K562 (cell line): Measurements from ENCODE around the gene FCSK. TPM values are rescaled to one million over a fixed set of nuclear protein-coding genes. Genes with fewer than 3 reads are reported as not detected.

Experiments used
- CBX8 ChIP-seq: fragments of 200-600 bp; sonication (generic); IDR thresholded peaks from 2 replicates; pipeline ENCODE4 v1.6.1; 2012; ENCODE audit warnings: borderline replicate concordance, mixed run types, low read depth, mild to moderate bottlenecking, moderate library complexity, mixed read lengths, low read length, control low read depth, inconsistent platforms; ENCODE audit not compliant: poor library complexity, severe bottlenecking; ENCODE audit errors: extremely low read depth
- CC2D1A ChIP-seq: fragments of 450-650 bp; IDR thresholded peaks from 2 replicates; pipeline ENCODE4 v1.6.1; 2017; ENCODE audit warnings: mild to moderate bottlenecking
- ELF1 ChIP-seq: fragments of 200-800 bp; sonication (Bioruptor generic); IDR thresholded peaks from 2 replicates; pipeline ENCODE4 v1.6.1; 2016; ENCODE audit warnings: missing genetic modification characterization, missing compliant biosample characterization
- KLF16 ChIP-seq: IDR thresholded peaks from 2 replicates; pipeline ENCODE4 v1.6.1; 2016; ENCODE audit warnings: antibody characterized with exemption
- MXI1 ChIP-seq: IDR thresholded peaks from 2 replicates; pipeline ENCODE4 v1.6.1; 2011; ENCODE audit warnings: low read depth, mild to moderate bottlenecking, improper control_type of control experiment, low read length
- MYBL2 ChIP-seq, 2 experiments: fragments of 450-650 bp in 1 of 2; sonication (generic) in 1 of 2; formaldehyde crosslinking in 1 of 2; IDR thresholded peaks; 2 replicates each; pipeline versions ENCODE4 v1.6.1 to v1.8.1; 2017 to 2022; ENCODE audit warnings: borderline replicate concordance in 1 of 2, inconsistent platforms in 1 of 2, low read depth in 1 of 2, mild to moderate bottlenecking in 1 of 2, missing genetic modification reagents in 1 of 2, moderate library complexity in 1 of 2
- NFIX ChIP-seq: fragments of 250-450 bp; sonication (Bioruptor Pico); IDR thresholded peaks from 2 replicates; pipeline ENCODE4 v1.4.0; 2020; ENCODE audit warnings: low read depth, mild to moderate bottlenecking, moderate library complexity
- RBM34 ChIP-seq: fragments of 200-400 bp; formaldehyde crosslinking; IDR thresholded peaks from 2 replicates; pipeline ENCODE4 v1.6.1; 2018; ENCODE audit warnings: low read length, borderline replicate concordance; ENCODE audit not compliant: insufficient read depth
- SRSF3 ChIP-seq: fragments of 200-400 bp; formaldehyde crosslinking; IDR thresholded peaks from 2 replicates; pipeline ENCODE4 v1.6.1; 2016; ENCODE audit warnings: mild to moderate bottlenecking, low read length, moderate library complexity; ENCODE audit not compliant: insufficient read depth
- YY1 ChIP-seq, 3 experiments: IDR thresholded peaks; 2 replicates each; pipeline ENCODE4 v1.6.1; 2011; ENCODE audit warnings: low read length in 2 of 3, mild to moderate bottlenecking in 2 of 3, moderate library complexity in 2 of 3, borderline replicate concordance in 1 of 3, control low read depth in 1 of 3, low read depth in 1 of 3; ENCODE audit not compliant: insufficient read depth in 3 of 3, insufficient replicate concordance in 2 of 3, control insufficient read depth in 1 of 3, insufficient read length in 1 of 3; ENCODE audit errors: extremely low read depth in 1 of 3
- ZNF124 ChIP-seq: sonication (generic); formaldehyde crosslinking; IDR thresholded peaks from 2 replicates; pipeline ENCODE4 v1.8.1; 2022; ENCODE audit warnings: missing genetic modification reagents
- ZNF217 ChIP-seq: sonication (generic); formaldehyde crosslinking; IDR thresholded peaks from 2 replicates; pipeline ENCODE4 v1.8.0; 2022; ENCODE audit warnings: mild to moderate bottlenecking, missing genetic modification reagents
- ZNF354B ChIP-seq: fragments of 250-450 bp; sonication (Bioruptor Pico); IDR thresholded peaks from 2 replicates; pipeline ENCODE4 v1.4.0; 2020
- polyA plus RNA-seq, 8 experiments: library from polyadenylated mRNA; depleted of rRNA in 4 of 8; stranded (reverse) in 5 of 8; unstranded in 3 of 8; fragments of >200 nt; fragmentation: Nextera tagmentation in 2 of 8; fragmentation: Illumina TruSeq in 1 of 8; extraction: Ambion mirVana in 2 of 8; extraction: Trizol in 1 of 8; gene quantifications; 2 replicates each; pipeline versions ENCODE4 v1.2.1 to v1.2.3, GENCODE V29; 2011 to 2014; ENCODE audit warnings: inconsistent platforms in 1 of 8, missing spikeins in 1 of 8
- total RNA-seq, 7 experiments: library from RNA; depleted of rRNA in 6 of 7; stranded (reverse); fragments of >200 nt in 6 of 7; fragmentation: Illumina TruSeq in 2 of 7; extraction: Trizol in 2 of 7; gene quantifications; 2 replicates each; pipeline versions ENCODE4 v1.2.1 to v1.2.3, GENCODE V29; 2011 to 2021; ENCODE audit warnings: low replicate concordance in 1 of 7
- TF ChIP-seq, protein P1 (sequence below): sonication (generic); formaldehyde crosslinking; IDR thresholded peaks from 2 replicates; pipeline ENCODE4 v1.8.0; 2022; ENCODE audit warnings: mild to moderate bottlenecking, missing genetic modification reagents
- TF ChIP-seq, protein P2 (sequence below): fragments of 450-650 bp; conservative IDR thresholded peaks from 2 replicates; pipeline ENCODE4 v1.6.1; 2016; ENCODE audit warnings: missing genetic modification characterization, low read depth, mild to moderate bottlenecking, missing compliant biosample characterization, moderate library complexity
- TF ChIP-seq, protein P3 (sequence below): IDR thresholded peaks from 2 replicates; pipeline ENCODE4 v1.6.1; 2011; ENCODE audit warnings: borderline replicate concordance, low read depth, mild to moderate bottlenecking, moderate library complexity, low read length; ENCODE audit not compliant: insufficient read depth, poor library complexity, severe bottlenecking
- TF ChIP-seq, protein P4 (sequence below): sonication (generic); formaldehyde crosslinking; IDR thresholded peaks from 2 replicates; pipeline ENCODE4 v1.8.0; 2022; ENCODE audit warnings: mild to moderate bottlenecking, missing genetic modification reagents

FCSK gene
- total and polyA plus RNA-seq, 9 of the 15 experiments (the other 6 are each of a cell fraction or from before 2014, with no cell fraction given) = 0.92 to 18.6 (median 8.3) TPM

DNA sequence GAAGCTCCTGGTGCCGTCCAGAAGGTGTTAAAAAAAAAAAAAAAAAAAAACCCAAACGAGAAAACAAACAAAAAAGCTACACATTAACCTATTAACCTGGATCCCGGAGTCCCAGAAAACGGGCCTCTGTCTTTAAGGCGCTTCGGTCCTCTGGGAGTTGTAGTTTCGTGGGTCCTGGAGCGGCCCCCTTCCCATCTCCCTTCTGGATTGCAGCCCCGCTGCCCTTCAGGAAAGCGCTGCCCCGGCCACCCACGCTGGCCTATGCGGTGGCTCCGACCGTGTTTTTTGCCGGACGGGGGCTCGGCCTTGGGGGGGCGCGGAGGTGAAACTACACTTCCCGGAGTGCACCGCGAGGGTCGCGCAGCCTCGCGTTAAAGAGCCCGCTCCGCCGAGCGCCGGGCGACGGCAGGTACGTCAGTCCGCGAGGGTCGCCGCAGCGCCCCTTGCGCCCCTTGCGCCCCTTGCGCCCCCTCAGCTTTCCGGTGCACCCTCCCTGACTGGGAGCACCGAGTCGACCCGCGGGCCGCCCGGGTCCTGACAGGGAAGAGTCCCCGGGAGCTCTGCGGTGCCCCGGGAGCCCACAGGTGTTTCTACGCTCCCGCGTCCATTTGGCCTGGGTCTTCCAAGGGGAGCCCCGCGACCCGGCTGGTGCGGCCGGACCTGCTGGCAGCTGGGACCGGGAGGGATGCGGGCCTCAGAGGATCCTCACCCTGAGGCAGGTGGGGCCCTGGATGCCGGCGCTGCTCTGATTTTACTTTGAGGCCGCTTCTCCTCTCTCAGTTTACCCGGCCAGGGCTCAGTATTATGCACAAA, at the start of gene FCSK (continued):
- TF ChIP-seq RBM34 (no peak), CBX8 (no peak), MYBL2 (IDR thresholded peaks at IDR 0.05; ENCODE audit: low read depth) (no peak), MYBL2 (CRISPR knock-in tag; IDR thresholded peaks at IDR 0.05; ENCODE audit: borderline replicate concordance) (no peak), SRSF3 (no peak), ZNF217 (CRISPR knock-in tag) (no peak), ZNF124 (CRISPR knock-in tag) (no peak), NFIX (CRISPR knock-in tag) (no peak), CC2D1A (no peak), MXI1 (0 out of 2 replicates have a peak, but pooled peaks have one; percentile 7), ZNF354B (CRISPR knock-in tag) (no peak), YY1 (IDR thresholded peaks at IDR 0.05; ENCODE audit: borderline replicate concordance in 1 of 3, control insufficient read depth in 1 of 3, extremely low read depth in 1 of 3, insufficient read depth in 3 of 3, insufficient read length in 1 of 3, insufficient replicate concordance in 2 of 3, low read depth in 1 of 3, low read length in 2 of 3) (no peak), KLF16 (no peak), ELF1 (tag) (no peak)
- TF ChIP-seq, protein P1, sequence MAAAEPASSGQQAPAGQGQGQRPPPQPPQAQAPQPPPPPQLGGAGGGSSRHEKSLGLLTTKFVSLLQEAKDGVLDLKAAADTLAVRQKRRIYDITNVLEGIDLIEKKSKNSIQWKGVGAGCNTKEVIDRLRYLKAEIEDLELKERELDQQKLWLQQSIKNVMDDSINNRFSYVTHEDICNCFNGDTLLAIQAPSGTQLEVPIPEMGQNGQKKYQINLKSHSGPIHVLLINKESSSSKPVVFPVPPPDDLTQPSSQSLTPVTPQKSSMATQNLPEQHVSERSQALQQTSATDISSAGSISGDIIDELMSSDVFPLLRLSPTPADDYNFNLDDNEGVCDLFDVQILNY = no peak
- TF ChIP-seq, protein P2, sequence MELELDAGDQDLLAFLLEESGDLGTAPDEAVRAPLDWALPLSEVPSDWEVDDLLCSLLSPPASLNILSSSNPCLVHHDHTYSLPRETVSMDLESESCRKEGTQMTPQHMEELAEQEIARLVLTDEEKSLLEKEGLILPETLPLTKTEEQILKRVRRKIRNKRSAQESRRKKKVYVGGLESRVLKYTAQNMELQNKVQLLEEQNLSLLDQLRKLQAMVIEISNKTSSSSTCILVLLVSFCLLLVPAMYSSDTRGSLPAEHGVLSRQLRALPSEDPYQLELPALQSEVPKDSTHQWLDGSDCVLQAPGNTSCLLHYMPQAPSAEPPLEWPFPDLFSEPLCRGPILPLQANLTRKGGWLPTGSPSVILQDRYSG (tag) = peak; percentile 88
- TF ChIP-seq, protein P3, sequence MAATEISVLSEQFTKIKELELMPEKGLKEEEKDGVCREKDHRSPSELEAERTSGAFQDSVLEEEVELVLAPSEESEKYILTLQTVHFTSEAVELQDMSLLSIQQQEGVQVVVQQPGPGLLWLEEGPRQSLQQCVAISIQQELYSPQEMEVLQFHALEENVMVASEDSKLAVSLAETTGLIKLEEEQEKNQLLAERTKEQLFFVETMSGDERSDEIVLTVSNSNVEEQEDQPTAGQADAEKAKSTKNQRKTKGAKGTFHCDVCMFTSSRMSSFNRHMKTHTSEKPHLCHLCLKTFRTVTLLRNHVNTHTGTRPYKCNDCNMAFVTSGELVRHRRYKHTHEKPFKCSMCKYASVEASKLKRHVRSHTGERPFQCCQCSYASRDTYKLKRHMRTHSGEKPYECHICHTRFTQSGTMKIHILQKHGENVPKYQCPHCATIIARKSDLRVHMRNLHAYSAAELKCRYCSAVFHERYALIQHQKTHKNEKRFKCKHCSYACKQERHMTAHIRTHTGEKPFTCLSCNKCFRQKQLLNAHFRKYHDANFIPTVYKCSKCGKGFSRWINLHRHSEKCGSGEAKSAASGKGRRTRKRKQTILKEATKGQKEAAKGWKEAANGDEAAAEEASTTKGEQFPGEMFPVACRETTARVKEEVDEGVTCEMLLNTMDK = no peak
- TF ChIP-seq, protein P4, sequence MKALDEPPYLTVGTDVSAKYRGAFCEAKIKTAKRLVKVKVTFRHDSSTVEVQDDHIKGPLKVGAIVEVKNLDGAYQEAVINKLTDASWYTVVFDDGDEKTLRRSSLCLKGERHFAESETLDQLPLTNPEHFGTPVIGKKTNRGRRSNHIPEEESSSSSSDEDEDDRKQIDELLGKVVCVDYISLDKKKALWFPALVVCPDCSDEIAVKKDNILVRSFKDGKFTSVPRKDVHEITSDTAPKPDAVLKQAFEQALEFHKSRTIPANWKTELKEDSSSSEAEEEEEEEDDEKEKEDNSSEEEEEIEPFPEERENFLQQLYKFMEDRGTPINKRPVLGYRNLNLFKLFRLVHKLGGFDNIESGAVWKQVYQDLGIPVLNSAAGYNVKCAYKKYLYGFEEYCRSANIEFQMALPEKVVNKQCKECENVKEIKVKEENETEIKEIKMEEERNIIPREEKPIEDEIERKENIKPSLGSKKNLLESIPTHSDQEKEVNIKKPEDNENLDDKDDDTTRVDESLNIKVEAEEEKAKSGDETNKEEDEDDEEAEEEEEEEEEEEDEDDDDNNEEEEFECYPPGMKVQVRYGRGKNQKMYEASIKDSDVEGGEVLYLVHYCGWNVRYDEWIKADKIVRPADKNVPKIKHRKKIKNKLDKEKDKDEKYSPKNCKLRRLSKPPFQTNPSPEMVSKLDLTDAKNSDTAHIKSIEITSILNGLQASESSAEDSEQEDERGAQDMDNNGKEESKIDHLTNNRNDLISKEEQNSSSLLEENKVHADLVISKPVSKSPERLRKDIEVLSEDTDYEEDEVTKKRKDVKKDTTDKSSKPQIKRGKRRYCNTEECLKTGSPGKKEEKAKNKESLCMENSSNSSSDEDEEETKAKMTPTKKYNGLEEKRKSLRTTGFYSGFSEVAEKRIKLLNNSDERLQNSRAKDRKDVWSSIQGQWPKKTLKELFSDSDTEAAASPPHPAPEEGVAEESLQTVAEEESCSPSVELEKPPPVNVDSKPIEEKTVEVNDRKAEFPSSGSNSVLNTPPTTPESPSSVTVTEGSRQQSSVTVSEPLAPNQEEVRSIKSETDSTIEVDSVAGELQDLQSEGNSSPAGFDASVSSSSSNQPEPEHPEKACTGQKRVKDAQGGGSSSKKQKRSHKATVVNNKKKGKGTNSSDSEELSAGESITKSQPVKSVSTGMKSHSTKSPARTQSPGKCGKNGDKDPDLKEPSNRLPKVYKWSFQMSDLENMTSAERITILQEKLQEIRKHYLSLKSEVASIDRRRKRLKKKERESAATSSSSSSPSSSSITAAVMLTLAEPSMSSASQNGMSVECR = no peak
